GM21423 (cell line): ENCODE results near the gene KIF6.

Experiments
- ATAC-seq: cut with Tn5 transposase; IDR thresholded peaks from one replicate; pipeline ENCODE4 v1.9.1; 2021; ENCODE audit warnings: mild to moderate bottlenecking, moderate library complexity; ENCODE audit not compliant: unreplicated experiment

KIF6 gene

GRCh38 chr6:39558591-39559190 lies 166.5 kb downstream of the KIF6 start:
- ATAC-seq = no peak

- no peak for ATAC-seq
These were observed 167.1 kb downstream of the KIF6 start for GRCh38 chr6:39558079-39558478.

- ATAC-seq = no peak
These were observed 170.1 kb downstream of the KIF6 start for GRCh38 chr6:39555136-39555535.

- no peak for ATAC-seq
These were observed 171.1 kb downstream of the KIF6 start for GRCh38 chr6:39553860-39554802.

- no peak for ATAC-seq
These were observed 172.2 kb downstream of the KIF6 start for GRCh38 chr6:39553029-39553428.

- no peak for ATAC-seq
These were observed 175.0 kb downstream of the KIF6 start for GRCh38 chr6:39550191-39550590.

GRCh38 chr6:39546731-39547130 lies 178.5 kb downstream of the KIF6 start:
- ATAC-seq = no peak

GRCh38 chr6:39543950-39544349 lies 181.3 kb downstream of the KIF6 start:
- ATAC-seq = no peak

- ATAC-seq = no peak
These were observed 182.1 kb downstream of the KIF6 start for GRCh38 chr6:39543095-39543494.

- no peak for ATAC-seq
These were observed 184.8 kb downstream of the KIF6 start for GRCh38 chr6:39540454-39540853.

GRCh38 chr6:39530201-39530759 lies 194.9 kb downstream of the KIF6 start:
- ATAC-seq = peak; percentile 97

GRCh38 chr6:39527792-39528564 lies 197.2 kb downstream of the KIF6 start:
- ATAC-seq = no peak

- ATAC-seq = no peak
These were observed 201.2 kb downstream of the KIF6 start for GRCh38 chr6:39524007-39524406.

GRCh38 chr6:39521958-39522357 lies 203.2 kb downstream of the KIF6 start:
- ATAC-seq = no peak

GRCh38 chr6:39520916-39521315 lies 204.3 kb downstream of the KIF6 start:
- no peak for ATAC-seq

- ATAC-seq = no peak
These were observed 204.8 kb downstream of the KIF6 start for GRCh38 chr6:39520411-39520810.

- no peak for ATAC-seq
These were observed 207.0 kb downstream of the KIF6 start for GRCh38 chr6:39518221-39518620.

GRCh38 chr6:39517756-39518155 lies 207.5 kb downstream of the KIF6 start:
- no peak for ATAC-seq

GRCh38 chr6:39516471-39516870 lies 208.7 kb downstream of the KIF6 start:
- no peak for ATAC-seq

GRCh38 chr6:39515471-39515870 lies 209.7 kb downstream of the KIF6 start:
- no peak for ATAC-seq

- ATAC-seq = no peak
These were observed 210.2 kb downstream of the KIF6 start for GRCh38 chr6:39515006-39515405.
